ENCODE data around the gene ACP4. TPM values are rescaled to one million over a fixed set of nuclear protein-coding genes. Genes with fewer than 3 reads are reported as not detected.
"Not testable (repeated sequence)": the region's sequence is repeated elsewhere in the genome, so short reads cannot be mapped to it uniquely, and the experiment has no call there.

The ACP4 gene
- total RNA-seq, 2 experiments from 2014 or later, result not detected

- Mint-ChIP-seq H3K9me3 (ENCODE audit: low read depth) (no peaks in the 10 kb centered on the region), H3K4me3 (no peak overlapping the region), H3K27me3 (peaks cover 59% of the 10 kb centered on the region), H3K4me1 (peaks cover 6% of the 10 kb centered on the region), H3K36me3 (ENCODE audit: low read depth) (no peaks in the 10 kb centered on the region), H3K27ac (no peak overlapping the region)
- POLR2A ChIA-PET, result no interaction called here
- CTCF ChIA-PET, result interaction anchor here (0.6 to 2.7 kb wide), 6 partner anchors 14 to 222 kb away, joined by 3 to 10 read pairs (median 3); no protein-coding TSS in a partner anchor
- peak; percentile 49 for DNase-seq
- ATAC-seq, result no peak
- intact Hi-C loops (cut with DNase I, micrococcal nuclease), result no loop called here
These were observed 12.3 kb upstream of the ACP4 start for GRCh38 chr19:50777830-50778303.

- intact Hi-C loops (cut with DNase I, micrococcal nuclease), result no loop called here
- CTCF ChIA-PET, result interaction anchor here (0.6 to 2.7 kb wide), 4 partner anchors 54 to 902 kb away, joined by 3 to 10 read pairs (median 4); no protein-coding TSS in a partner anchor
- POLR2A ChIA-PET, result interaction anchor here (0.9 kb wide), 1 partner anchor 391 kb away, joined by 5 read pairs; no protein-coding TSS in a partner anchor
- peaks cover 60% of the 10 kb centered on the region for H3K27me3 Mint-ChIP-seq
- H3K4me3 Mint-ChIP-seq, result no peak overlapping the region
- H3K27ac Mint-ChIP-seq, result no peak overlapping the region
- no peaks in the 10 kb centered on the region for H3K36me3 Mint-ChIP-seq (ENCODE audit: low read depth)
- peaks cover 12% of the 10 kb centered on the region for H3K4me1 Mint-ChIP-seq
- DNase-seq (no peak), ATAC-seq (no peak)
- H3K9me3 Mint-ChIP-seq (ENCODE audit: low read depth), result no peaks in the 10 kb centered on the region
These were observed 11.2 kb upstream of the ACP4 start for GRCh38 chr19:50778906-50779430.

- peak; percentile 50 for ATAC-seq
- H3K36me3 Mint-ChIP-seq (ENCODE audit: low read depth), result no peaks in the 10 kb centered on the region
- DNase-seq, result no peak
- no peaks in the 10 kb centered on the region for H3K9me3 Mint-ChIP-seq (ENCODE audit: low read depth)
- peaks cover 12% of the 10 kb centered on the region for H3K4me1 Mint-ChIP-seq
- no peak overlapping the region for H3K27ac Mint-ChIP-seq
- H3K27me3 Mint-ChIP-seq, result peaks cover 55% of the 10 kb centered on the region
- intact Hi-C loops (cut with DNase I, micrococcal nuclease), result loop anchor here (5.0 to 10.0 kb wide), 4 partner anchors 115 to 422 kb away; no protein-coding TSS in a partner anchor
- H3K4me3 Mint-ChIP-seq, result no peak overlapping the region
- POLR2A ChIA-PET, result interaction anchor here (0.9 kb wide), 1 partner anchor 392 kb away, joined by 5 read pairs; no protein-coding TSS in a partner anchor
- CTCF ChIA-PET, result interaction anchor here (0.8 to 2.7 kb wide), 3 partner anchors 55 to 903 kb away, joined by 3 to 10 read pairs (median 5); no protein-coding TSS in a partner anchor
These were observed 10.4 kb upstream of the ACP4 start for GRCh38 chr19:50779504-50780457.

GRCh38 chr19:50780753-50781435 is 9.3 kb upstream of the ACP4 start:
- Mint-ChIP-seq H3K9me3 (ENCODE audit: low read depth) (no peaks in the 10 kb centered on the region), H3K4me3 (no peak overlapping the region), H3K36me3 (ENCODE audit: low read depth) (no peaks in the 10 kb centered on the region), H3K4me1 (peaks cover 12% of the 10 kb centered on the region), H3K27me3 (peaks cover 50% of the 10 kb centered on the region), H3K27ac (no peak overlapping the region)
- ATAC-seq, result no peak
- ChIA-PET POLR2A (no interaction called here), CTCF (no interaction called here)
- intact Hi-C loops (cut with DNase I, micrococcal nuclease), result loop anchor here (5.0 to 10.0 kb wide), 4 partner anchors 116 to 424 kb away; no protein-coding TSS in a partner anchor
- no peak for DNase-seq

- H3K27ac Mint-ChIP-seq; H3K9me3 Mint-ChIP-seq (ENCODE audit: low read depth); ATAC-seq; H3K36me3 Mint-ChIP-seq (ENCODE audit: low read depth); H3K4me3 Mint-ChIP-seq; DNase-seq; H3K4me1 Mint-ChIP-seq: not testable (repeated sequence)
- ChIA-PET CTCF (interaction anchor here (0.6 to 1.6 kb wide), 14 partner anchors 50 to 1084 kb away, joined by 3 to 16 read pairs (median 3); no protein-coding TSS in a partner anchor), POLR2A (interaction anchor here (0.6 kb wide), 1 partner anchor 11 kb away, joined by 3 read pairs; no protein-coding TSS in a partner anchor)
- peaks cover 30% of the 10 kb centered on the region for H3K27me3 Mint-ChIP-seq
- intact Hi-C loops (cut with DNase I, micrococcal nuclease), result loop anchor here (1.0 to 10.0 kb wide), 11 partner anchors 59 to 426 kb away; no protein-coding TSS in a partner anchor
These were observed 6.4 kb upstream of the ACP4 start for GRCh38 chr19:50783848-50784152.

- H3K4me3 Mint-ChIP-seq, result no peak overlapping the region
- no peak overlapping the region for H3K27ac Mint-ChIP-seq
- peaks cover 5% of the 10 kb centered on the region for H3K4me1 Mint-ChIP-seq
- POLR2A ChIA-PET, result no interaction called here
- CTCF ChIA-PET, result no interaction called here
- peaks cover 22% of the 10 kb centered on the region for H3K27me3 Mint-ChIP-seq
- intact Hi-C loops (cut with DNase I, micrococcal nuclease), result loop anchor here (5.0 to 10.0 kb wide), 4 partner anchors 120 to 427 kb away; no protein-coding TSS in a partner anchor
- DNase-seq, result no peak
- no peaks in the 10 kb centered on the region for H3K36me3 Mint-ChIP-seq (ENCODE audit: low read depth)
- no peak for ATAC-seq
- no peaks in the 10 kb centered on the region for H3K9me3 Mint-ChIP-seq (ENCODE audit: low read depth)
These were observed 5.5 kb upstream of the ACP4 start for GRCh38 chr19:50784710-50785109.

- ChIA-PET CTCF (no interaction called here), POLR2A (no interaction called here)
- no peaks in the 10 kb centered on the region for H3K36me3 Mint-ChIP-seq (ENCODE audit: low read depth)
- no peak overlapping the region for H3K4me3 Mint-ChIP-seq
- H3K9me3 Mint-ChIP-seq (ENCODE audit: low read depth), result no peaks in the 10 kb centered on the region
- intact Hi-C loops (cut with DNase I, micrococcal nuclease), result loop anchor here in 1 of 2 experiments (10.0 kb wide), 1 partner anchor 121 kb away; no protein-coding TSS in a partner anchor
- no peak for ATAC-seq
- DNase-seq, result no peak
- H3K27ac Mint-ChIP-seq, result no peak overlapping the region
- H3K4me1 Mint-ChIP-seq, result peaks cover 5% of the 10 kb centered on the region
- H3K27me3 Mint-ChIP-seq, result peaks cover 16% of the 10 kb centered on the region
These were observed 4.9 kb upstream of the ACP4 start for GRCh38 chr19:50785329-50785728.

- H3K36me3 Mint-ChIP-seq (ENCODE audit: low read depth), result peaks cover 2% of the 10 kb centered on the region
- no peak overlapping the region for H3K4me3 Mint-ChIP-seq
- CTCF ChIA-PET, result interaction anchor here (0.8 kb wide), 1 partner anchor 14 kb away, joined by 3 read pairs; no protein-coding TSS in a partner anchor
- peaks cover 6% of the 10 kb centered on the region for H3K4me1 Mint-ChIP-seq
- intact Hi-C loops (cut with DNase I, micrococcal nuclease), result loop anchor here in 1 of 2 experiments (5.0 to 10.0 kb wide), 2 partner anchors 131 to 426 kb away; partner anchors contain the start of gene NAPSA
- POLR2A ChIA-PET, result no interaction called here
- H3K27me3 Mint-ChIP-seq, result no peaks in the 10 kb centered on the region
- no peak overlapping the region for H3K27ac Mint-ChIP-seq
- ATAC-seq (no peak), DNase-seq (no peak)
- no peaks in the 10 kb centered on the region for H3K9me3 Mint-ChIP-seq (ENCODE audit: low read depth)
These were observed 780 bp downstream of the ACP4 start for GRCh38 chr19:50790922-50791467.

GRCh38 chr19:50791594-50792271 is 1.5 kb downstream of the ACP4 start:
- Mint-ChIP-seq H3K27me3 (no peaks in the 10 kb centered on the region), H3K36me3 (ENCODE audit: low read depth) (peaks cover 2% of the 10 kb centered on the region), H3K27ac (no peak overlapping the region), H3K9me3 (ENCODE audit: low read depth) (no peaks in the 10 kb centered on the region), H3K4me1 (peaks cover 6% of the 10 kb centered on the region), H3K4me3 (no peak overlapping the region)
- intact Hi-C loops (cut with DNase I, micrococcal nuclease), result loop anchor here in 1 of 2 experiments (5.0 to 10.0 kb wide), 2 partner anchors 131 to 427 kb away; partner anchors contain the start of gene NAPSA
- no peak for DNase-seq
- ChIA-PET CTCF (interaction anchor here (0.8 to 1.8 kb wide), 2 partner anchors 14 to 130 kb away, joined by 3 to 6 read pairs; no protein-coding TSS in a partner anchor), POLR2A (interaction anchor here (0.6 to 1.4 kb wide), 2 partner anchors 12 to 130 kb away, joined by 4 to 5 read pairs; no protein-coding TSS in a partner anchor)
- ATAC-seq, result no peak
